Suppressor macrophage treated with lipopolysaccharide for 4 hours (primary cell): Measurements from ENCODE around the gene MMP11.

Experiments used
- DNase-seq: peaks from one replicate; pipeline ENCODE4 v3.0.0-alpha.2; 2020

Gene MMP11

GRCh38 chr22:23782252-23782651 is 9.6 kb downstream of the MMP11 start:
- DNase-seq = no peak

- no peak for DNase-seq
Observed at GRCh38 chr22:23782703-23783102, 10.1 kb downstream of the MMP11 start.

GRCh38 chr22:23783265-23784150 is 10.9 kb downstream of the MMP11 start:
- no peak for DNase-seq

- DNase-seq = no peak
Observed at GRCh38 chr22:23784215-23784732, 11.6 kb downstream of the MMP11 start.

GRCh38 chr22:23786261-23786710 is 13.6 kb downstream of the MMP11 start:
- no peak for DNase-seq

GRCh38 chr22:23786752-23787599 is 14.3 kb downstream of the MMP11 start, which contains the start of gene SMARCB1:
Gene SMARCB1, plus strand, starts transcription at chr22:23786966. Its CDS starts 204 bp downstream, at chr22:23787170.
- DNase-seq = peak; percentile 96

GRCh38 chr22:23787600-23787896 is 14.9 kb downstream of the MMP11 start:
- DNase-seq = no peak

- no peak for DNase-seq
Observed at GRCh38 chr22:23787910-23788309, 15.3 kb downstream of the MMP11 start.

- DNase-seq = no peak
Observed at GRCh38 chr22:23789121-23789520, 16.5 kb downstream of the MMP11 start.

- no peak for DNase-seq
Observed at GRCh38 chr22:23789638-23790037, 17.0 kb downstream of the MMP11 start.

GRCh38 chr22:23790819-23791737 is 18.4 kb downstream of the MMP11 start:
- no peak for DNase-seq

- DNase-seq = no peak
Observed at GRCh38 chr22:23791738-23792645, 19.3 kb downstream of the MMP11 start.

GRCh38 chr22:23793326-23793725 is 20.7 kb downstream of the MMP11 start:
- DNase-seq = no peak

GRCh38 chr22:23796461-23796860 is 23.8 kb downstream of the MMP11 start:
- no peak for DNase-seq

GRCh38 chr22:23800297-23801237 is 27.9 kb downstream of the MMP11 start:
- no peak for DNase-seq

GRCh38 chr22:23801238-23801821 is 28.7 kb downstream of the MMP11 start:
- no peak for DNase-seq

GRCh38 chr22:23801886-23802377 is 29.3 kb downstream of the MMP11 start:
- no peak for DNase-seq

GRCh38 chr22:23803001-23803819 is 30.6 kb downstream of the MMP11 start:
- no peak for DNase-seq
